ENCODE data around the gene FARP1.

- no peak for TF ChIP-seq CTCF (IDR thresholded peaks at IDR 0.05)
- TF ChIP-seq POLR2A (IDR thresholded peaks at IDR 0.05) = no peak
Observed at GRCh38 chr13:98397861-98398260, 255.0 kb downstream of the FARP1 start.
